HepG2 (cell line): ENCODE data around the gene TTC24. TPM values are rescaled to one million over a fixed set of nuclear protein-coding genes. Genes with fewer than 3 reads are reported as not detected.

Experiments used
- ATF3 ChIP-seq: sonication (generic); formaldehyde crosslinking; IDR thresholded peaks from 2 replicates; pipeline ENCODE4 v1.4.0; 2020; ENCODE audit warnings: missing genetic modification reagents
- CREB1 ChIP-seq, 2 experiments: fragments of 450-650 bp in 1 of 2; IDR thresholded peaks; 2 replicates each; pipeline ENCODE4 v1.6.1; 2016 to 2017; ENCODE audit warnings: control low read depth in 1 of 2, mild to moderate bottlenecking in 1 of 2, missing compliant biosample characterization in 1 of 2, missing genetic modification characterization in 1 of 2
- E2F2 ChIP-seq: sonication (generic); formaldehyde crosslinking; IDR thresholded peaks from 2 replicates; pipeline ENCODE4 v1.4.0; 2020; ENCODE audit warnings: missing genetic modification reagents, borderline replicate concordance
- ETV6 ChIP-seq: sonication (generic); formaldehyde crosslinking; conservative IDR thresholded peaks from 2 replicates; pipeline ENCODE4 v1.4.0; 2020; ENCODE audit warnings: missing genetic modification reagents
- EZH2 ChIP-seq: conservative IDR thresholded peaks from 2 replicates; pipeline ENCODE4 v1.6.1; 2012; ENCODE audit warnings: mild to moderate bottlenecking, low read depth, low read length, moderate library complexity
- GABPB1 ChIP-seq: IDR thresholded peaks from 2 replicates; pipeline ENCODE4 v1.6.1; 2016; ENCODE audit warnings: mild to moderate bottlenecking, missing genetic modification reagents, moderate library complexity, missing compliant biosample characterization
- HDAC1 ChIP-seq: sonication (generic); formaldehyde crosslinking; IDR thresholded peaks from 2 replicates; pipeline ENCODE4 v1.5.1; 2020; ENCODE audit warnings: mild to moderate bottlenecking, missing genetic modification reagents
- IRF2 ChIP-seq: IDR thresholded peaks from 2 replicates; pipeline ENCODE4 v1.6.1; 2018; ENCODE audit warnings: missing genetic modification reagents, missing compliant biosample characterization
- KDM3A ChIP-seq: IDR thresholded peaks from 2 replicates; pipeline ENCODE4 v1.6.1; 2018; ENCODE audit warnings: low read depth, missing compliant biosample characterization
- KDM5B ChIP-seq: sonication (generic); formaldehyde crosslinking; IDR thresholded peaks from 2 replicates; pipeline ENCODE4 v1.4.0; 2020; ENCODE audit warnings: missing genetic modification reagents, mild to moderate bottlenecking, borderline replicate concordance
- KLF9 ChIP-seq: IDR thresholded peaks from 2 replicates; pipeline ENCODE4 v1.6.1; 2016; ENCODE audit warnings: low read depth
- MAX ChIP-seq: IDR thresholded peaks from 2 replicates; pipeline ENCODE4 v1.6.1; 2012; ENCODE audit warnings: inconsistent platforms
- MIER3 ChIP-seq: IDR thresholded peaks from 2 replicates; pipeline ENCODE4 v1.6.1; 2016; ENCODE audit warnings: missing compliant biosample characterization, borderline replicate concordance
- MXD4 ChIP-seq: IDR thresholded peaks from 2 replicates; pipeline ENCODE4 v1.6.1; 2016; ENCODE audit warnings: mild to moderate bottlenecking, missing biosample characterization, missing genetic modification reagents
- NFE2 ChIP-seq: sonication (generic); formaldehyde crosslinking; IDR thresholded peaks from 2 replicates; pipeline ENCODE4 v1.4.0; 2020; ENCODE audit warnings: missing genetic modification reagents
- NR2F2 ChIP-seq: IDR thresholded peaks from 2 replicates; pipeline ENCODE4 v1.6.1; 2012; ENCODE audit warnings: low read depth, inconsistent platforms, borderline replicate concordance
- RFXANK ChIP-seq: IDR thresholded peaks from 2 replicates; pipeline ENCODE4 v1.6.1; 2016
- TAF15 ChIP-seq: fragments of 200-400 bp; formaldehyde crosslinking; IDR thresholded peaks from one replicate; pipeline ENCODE4 v1.6.1; 2018; ENCODE audit warnings: mild to moderate bottlenecking, low read depth, low read length; ENCODE audit not compliant: poor library complexity, severe bottlenecking
- TFAP4 ChIP-seq: sonication (generic); IDR thresholded peaks from 2 replicates; pipeline ENCODE4 v1.6.1; 2016; ENCODE audit warnings: low read depth, borderline replicate concordance
- XRCC5 ChIP-seq: fragments of 200-400 bp; formaldehyde crosslinking; optimal IDR thresholded peaks from 2 replicates; pipeline ENCODE3; 2017; ENCODE audit warnings: mild to moderate bottlenecking, low read length
- YEATS2 ChIP-seq: sonication (generic); formaldehyde crosslinking; IDR thresholded peaks from 2 replicates; pipeline ENCODE4 v1.4.0; 2020; ENCODE audit warnings: missing genetic modification reagents, borderline replicate concordance
- ZC3H13 ChIP-seq: sonication (generic); formaldehyde crosslinking; IDR thresholded peaks from 2 replicates; pipeline ENCODE4 v1.8.1; 2023; ENCODE audit warnings: mild to moderate bottlenecking, missing genetic modification reagents, moderate library complexity
- ZNF143 ChIP-seq: sonication (generic); formaldehyde crosslinking; IDR thresholded peaks from 2 replicates; pipeline ENCODE4 v1.4.0; 2020; ENCODE audit warnings: missing genetic modification reagents
- ZNF460 ChIP-seq: sonication (generic); formaldehyde crosslinking; IDR thresholded peaks from 2 replicates; pipeline ENCODE4 v1.5.1; 2020; ENCODE audit warnings: missing genetic modification reagents, mild to moderate bottlenecking, borderline replicate concordance
- ZNF580 ChIP-seq: IDR thresholded peaks from 2 replicates; pipeline ENCODE4 v1.6.1; 2016; ENCODE audit warnings: low read depth, borderline replicate concordance
- ZNF777 ChIP-seq: sonication (generic); formaldehyde crosslinking; IDR thresholded peaks from 2 replicates; pipeline ENCODE4 v1.4.0; 2020; ENCODE audit warnings: missing genetic modification reagents
- ZNF891 ChIP-seq: sonication (generic); formaldehyde crosslinking; IDR thresholded peaks from 2 replicates; pipeline ENCODE4 v1.5.0; 2020; ENCODE audit warnings: mild to moderate bottlenecking, missing genetic modification reagents
- polyA plus RNA-seq, 8 experiments: library from polyadenylated mRNA; depleted of rRNA in 3 of 8; stranded (reverse) in 7 of 8; unstranded in 1 of 8; fragments of >200 nt; fragmentation: Illumina TruSeq in 4 of 8; extraction: Trizol in 4 of 8; gene quantifications; 2 replicates each; pipeline versions ENCODE4 v1.2.1 to v1.2.3, GENCODE V29; 2011 to 2016; ENCODE audit warnings: low read depth in 4 of 8, missing spikeins in 1 of 8, mixed read lengths in 1 of 8; ENCODE audit not compliant: insufficient read depth in 1 of 8
- total RNA-seq, 5 experiments: library from RNA; depleted of rRNA; stranded (reverse); fragments of >200 nt; fragmentation: Illumina TruSeq; extraction: Trizol; gene quantifications; 2 replicates each; pipeline ENCODE4 v1.2.3, GENCODE V29; 2016; ENCODE audit warnings: low read depth in 1 of 5
- TF ChIP-seq, protein P1 (sequence below): IDR thresholded peaks from 2 replicates; pipeline ENCODE4 v1.6.1; 2016; ENCODE audit warnings: low read depth, control low read depth

The TTC24 gene
- total and polyA plus RNA-seq, 2 of the 13 experiments (the other 11 are each of a cell fraction or from before 2014, with no cell fraction given): 0.13 to 0.18 TPM

- TF ChIP-seq ATF3 (CRISPR knock-in tag): peak; percentile 9; the same call in 1 of the 2 replicates
- TF ChIP-seq, protein P1, sequence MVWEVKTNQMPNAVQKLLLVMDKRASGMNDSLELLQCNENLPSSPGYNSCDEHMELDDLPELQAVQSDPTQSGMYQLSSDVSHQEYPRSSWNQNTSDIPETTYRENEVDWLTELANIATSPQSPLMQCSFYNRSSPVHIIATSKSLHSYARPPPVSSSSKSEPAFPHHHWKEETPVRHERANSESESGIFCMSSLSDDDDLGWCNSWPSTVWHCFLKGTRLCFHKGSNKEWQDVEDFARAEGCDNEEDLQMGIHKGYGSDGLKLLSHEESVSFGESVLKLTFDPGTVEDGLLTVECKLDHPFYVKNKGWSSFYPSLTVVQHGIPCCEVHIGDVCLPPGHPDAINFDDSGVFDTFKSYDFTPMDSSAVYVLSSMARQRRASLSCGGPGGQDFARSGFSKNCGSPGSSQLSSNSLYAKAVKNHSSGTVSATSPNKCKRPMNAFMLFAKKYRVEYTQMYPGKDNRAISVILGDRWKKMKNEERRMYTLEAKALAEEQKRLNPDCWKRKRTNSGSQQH (CRISPR knock-in tag): peak; percentile 85
- TF ChIP-seq ZNF777 (CRISPR knock-in tag): no peak
- TF ChIP-seq KLF9: no peak
- TF ChIP-seq EZH2: no peak
- TF ChIP-seq GABPB1: peak; percentile 99
- peak; percentile 44; the same call in 1 of the 2 replicates for TF ChIP-seq ZNF580 (CRISPR knock-in tag)
- no peak for TF ChIP-seq NFE2
- peak; percentile 80 for TF ChIP-seq MXD4
- peak; percentile 99 for TF ChIP-seq HDAC1 (CRISPR knock-in tag)
- peak; percentile 63; the same call in 1 of the 2 replicates for TF ChIP-seq KDM3A (CRISPR knock-in tag)
- TF ChIP-seq E2F2 (CRISPR knock-in tag): 0 out of 2 replicates have a peak, but pooled peaks have one; percentile 61
- peak; percentile 69; the same call in 1 of the 2 replicates for TF ChIP-seq ZC3H13
- no peak for TF ChIP-seq ETV6 (CRISPR knock-in tag)
- TF ChIP-seq RFXANK: no peak
- no peak for TF ChIP-seq ZNF460 (CRISPR knock-in tag)
- peak; percentile 97 for TF ChIP-seq ZNF143
- TF ChIP-seq KDM5B (CRISPR knock-in tag): peak; percentile 75; the same call in 1 of the 2 replicates
- peak; percentile 72 for TF ChIP-seq IRF2 (CRISPR knock-in tag)
- TF ChIP-seq TAF15: no peak
- peak; percentile 79 for TF ChIP-seq MAX
- peak; percentile 47; the same call in 1 of the 2 replicates for TF ChIP-seq YEATS2
- peak; percentile 40; the same call in 1 of the 2 replicates for TF ChIP-seq TFAP4
- no peak for TF ChIP-seq MIER3 (CRISPR knock-in tag)
- peak; percentile 74 for TF ChIP-seq CREB1 (IDR thresholded peaks at IDR 0.05)
- TF ChIP-seq CREB1 (CRISPR knock-in tag; IDR thresholded peaks at IDR 0.05): peak; percentile 95
- TF ChIP-seq ZNF891 (CRISPR knock-in tag): peak; percentile 73; the same call in 1 of the 2 replicates
- TF ChIP-seq NR2F2: no peak
- TF ChIP-seq XRCC5: peak; percentile 61
Observed at GRCh38 chr1:156571919-156572662, 7.4 kb upstream of the TTC24 start, which contains the start of gene IQGAP3 (continued).
